Stimulated activated CD4-positive, alpha-beta T cell treated with anti-CD3 and anti-CD28 coated beads, Interleukin-15, amount 100 ng/mL, for 48 hours (primary cell): ENCODE measurements around the gene TUBA8.

Source experiments
- DNase-seq, 2 donors: peaks; one replicate each; pipeline ENCODE4 v3.0.0-alpha.2; 2020; ENCODE audit warnings: low read depth in 2 of 2

The TUBA8 gene

DNA sequence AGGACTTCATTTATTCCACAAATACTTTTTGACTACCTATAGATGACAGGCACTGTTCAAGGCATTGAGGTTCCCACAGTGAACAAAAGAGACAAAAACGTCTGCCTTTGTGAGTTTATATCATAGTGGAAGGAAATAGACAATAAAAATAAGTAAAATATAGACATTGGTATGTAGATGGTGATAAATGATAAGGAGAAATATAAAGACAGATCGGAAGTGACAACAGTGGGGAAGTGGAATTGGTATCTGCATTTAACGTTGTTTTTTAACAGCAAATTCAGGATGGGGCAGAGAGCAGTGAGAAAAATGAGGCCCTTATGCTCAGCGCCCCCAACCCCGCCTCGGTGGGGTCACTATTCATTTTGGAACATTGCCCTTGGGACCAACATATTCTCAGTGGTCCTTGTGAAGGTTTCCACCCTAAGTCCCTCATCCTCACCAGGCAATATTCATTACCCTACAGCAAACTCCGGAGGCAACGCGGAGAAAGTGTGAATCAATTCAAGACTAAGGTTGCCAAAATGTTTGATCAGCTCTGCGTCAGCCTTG is 33.4 kb upstream of the TUBA8 start:
- DNase-seq: no peak

DNA sequence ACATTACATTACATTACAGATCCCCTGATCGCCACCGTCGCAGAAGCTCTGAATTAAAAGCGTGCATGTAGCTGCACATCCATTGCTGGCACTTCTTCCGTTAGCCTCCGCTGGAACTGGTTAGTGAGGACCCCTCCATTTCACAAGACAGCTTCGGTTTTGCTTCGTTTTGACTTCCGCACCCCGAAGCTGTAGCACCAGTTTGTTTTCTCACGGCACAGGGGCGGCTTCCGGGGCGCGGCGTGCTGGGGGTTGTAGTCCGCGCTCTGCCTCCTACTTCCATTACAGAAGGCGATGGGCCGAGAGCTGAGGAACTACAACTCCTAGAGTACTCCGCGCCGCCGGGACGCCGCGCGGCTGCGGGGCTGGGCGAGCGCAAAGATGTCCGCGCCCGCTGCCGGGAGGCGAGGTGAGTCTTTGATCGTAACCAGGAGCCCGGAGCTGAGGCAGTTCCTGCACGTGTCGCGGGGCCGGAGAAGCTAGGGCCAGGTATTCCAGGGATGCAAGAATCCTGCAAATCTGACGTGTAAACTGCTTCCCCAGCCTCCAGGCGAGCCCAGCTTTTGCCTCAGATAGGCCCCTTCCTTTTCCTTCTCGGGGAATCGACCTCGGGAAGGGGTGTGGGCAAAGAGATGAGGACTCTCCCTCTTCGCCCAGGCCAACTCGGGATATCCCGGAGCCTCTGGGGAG is 32.8 kb upstream of the TUBA8 start, which contains the start of gene PEX26:
TSS of gene PEX26 (plus strand) at position 352 of the 690 bp plus-strand sequence. CDS start 387 bp downstream, outside the sequence.
- peak; percentile 92 for DNase-seq

DNA sequence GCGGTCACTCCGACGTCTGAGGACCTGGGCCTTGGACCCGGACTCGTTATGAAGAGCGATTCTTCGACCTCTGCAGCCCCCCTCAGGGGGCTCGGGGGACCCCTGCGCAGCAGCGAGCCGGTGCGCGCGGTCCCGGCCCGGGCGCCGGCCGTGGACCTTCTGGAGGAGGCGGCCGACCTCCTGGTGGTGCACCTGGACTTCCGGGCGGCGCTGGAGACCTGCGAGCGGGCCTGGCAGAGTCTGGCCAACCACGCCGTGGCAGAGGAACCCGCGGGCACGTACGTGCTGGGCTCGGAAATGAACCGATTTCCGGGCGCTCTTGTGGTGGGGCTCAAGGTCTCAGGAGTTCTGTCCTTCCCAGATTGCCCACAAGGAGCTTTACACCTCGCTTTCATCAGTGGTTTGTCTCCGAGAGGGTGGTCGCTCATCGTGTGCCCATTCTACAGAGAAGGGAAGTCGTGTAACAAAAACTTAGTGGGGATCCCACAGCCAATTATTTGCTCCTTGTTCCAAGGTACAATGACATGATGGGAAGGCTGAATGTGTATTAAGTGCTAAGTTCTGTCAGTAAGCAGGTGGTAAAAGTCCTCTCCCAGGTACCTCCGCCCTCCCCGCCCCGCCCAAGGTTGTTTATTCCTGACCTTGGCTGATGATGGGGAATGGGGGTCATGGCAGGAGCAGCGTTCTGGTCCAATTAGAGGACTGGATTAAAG is 32.1 kb upstream of the TUBA8 start:
- DNase-seq: peak in 1 of 2 donors; percentile 33

DNA sequence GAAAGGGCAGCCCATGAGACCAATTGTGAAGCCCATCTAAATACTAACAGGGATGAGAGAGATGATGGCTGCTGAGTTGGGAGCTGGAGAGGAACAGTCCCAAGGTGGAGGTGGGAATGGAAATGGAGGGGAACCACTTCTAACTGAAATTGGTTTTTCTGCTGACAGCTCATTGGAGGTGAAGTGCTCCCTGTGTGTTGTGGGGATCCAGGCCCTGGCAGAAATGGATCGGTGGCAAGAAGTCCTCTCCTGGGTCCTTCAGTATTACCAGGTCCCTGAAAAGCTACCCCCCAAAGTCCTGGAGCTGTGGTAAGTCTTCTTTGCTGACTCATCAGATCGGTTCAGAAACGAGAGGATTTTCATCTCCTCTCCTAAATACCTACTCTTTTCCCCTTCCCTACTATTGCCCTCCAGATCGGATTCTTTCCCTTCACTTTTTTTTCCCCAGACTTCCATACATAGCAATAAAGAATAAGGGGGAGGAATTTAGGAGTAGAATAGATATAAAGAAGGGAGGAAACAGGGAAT is 30.8 kb upstream of the TUBA8 start:
- DNase-seq: no peak

DNA sequence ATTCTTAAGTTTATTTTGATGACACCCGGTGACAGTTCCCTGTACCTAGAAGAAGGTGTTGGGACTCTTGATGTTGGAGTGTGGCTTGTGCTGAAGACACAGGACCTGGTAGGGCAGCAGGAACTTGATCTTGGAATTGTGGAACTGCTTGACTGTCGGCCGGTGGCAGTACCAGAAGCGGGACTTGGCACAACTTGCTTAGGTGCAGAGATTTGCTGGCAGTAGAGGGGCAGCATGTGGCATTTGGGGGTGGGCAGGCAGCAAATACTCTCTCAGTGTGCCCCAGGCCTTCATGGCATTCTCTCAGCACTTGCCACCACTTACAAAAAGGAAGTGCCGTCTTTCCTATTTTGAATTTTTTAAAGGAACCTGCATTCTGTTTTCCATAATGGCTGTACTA is 29.2 kb upstream of the TUBA8 start:
- no peak for DNase-seq

DNA sequence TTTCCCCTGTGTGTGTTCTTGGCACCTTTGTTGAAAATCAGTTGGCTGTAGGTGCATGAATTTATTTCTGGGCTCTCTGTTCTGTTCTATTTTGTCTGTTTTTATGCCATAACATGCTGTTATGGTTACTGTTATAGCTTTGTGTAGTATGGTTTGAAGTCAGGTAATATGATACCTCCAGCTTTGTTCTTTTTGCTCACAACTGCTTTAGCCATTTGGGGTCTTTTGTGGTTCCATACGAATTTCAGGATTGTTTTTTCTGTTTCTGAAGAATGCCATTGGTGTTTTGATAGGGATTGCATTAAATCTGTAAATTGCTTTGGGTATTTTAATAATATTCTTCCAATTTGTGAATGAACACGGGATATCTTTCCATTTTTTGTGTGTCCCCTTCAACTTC is 28.1 kb upstream of the TUBA8 start:
- no peak for DNase-seq

DNA sequence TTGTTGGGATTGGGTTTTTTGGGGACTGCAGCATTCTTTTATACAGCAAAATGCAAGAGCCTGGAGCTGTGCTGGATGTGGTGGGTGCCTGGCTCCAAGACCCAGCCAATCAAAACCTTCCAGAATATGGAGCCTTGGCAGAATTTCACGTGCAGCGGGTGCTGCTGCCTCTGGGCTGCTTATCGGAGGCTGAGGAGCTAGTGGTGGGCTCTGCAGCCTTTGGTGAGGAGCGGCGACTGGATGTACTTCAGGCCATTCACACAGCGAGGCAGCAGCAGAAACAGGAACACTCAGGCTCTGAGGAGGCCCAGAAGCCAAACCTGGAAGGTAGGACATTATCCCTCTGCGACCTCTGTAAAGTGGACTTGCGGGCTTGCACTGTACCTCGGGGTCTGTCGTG is 27.2 kb upstream of the TUBA8 start:
- no peak for DNase-seq

DNA sequence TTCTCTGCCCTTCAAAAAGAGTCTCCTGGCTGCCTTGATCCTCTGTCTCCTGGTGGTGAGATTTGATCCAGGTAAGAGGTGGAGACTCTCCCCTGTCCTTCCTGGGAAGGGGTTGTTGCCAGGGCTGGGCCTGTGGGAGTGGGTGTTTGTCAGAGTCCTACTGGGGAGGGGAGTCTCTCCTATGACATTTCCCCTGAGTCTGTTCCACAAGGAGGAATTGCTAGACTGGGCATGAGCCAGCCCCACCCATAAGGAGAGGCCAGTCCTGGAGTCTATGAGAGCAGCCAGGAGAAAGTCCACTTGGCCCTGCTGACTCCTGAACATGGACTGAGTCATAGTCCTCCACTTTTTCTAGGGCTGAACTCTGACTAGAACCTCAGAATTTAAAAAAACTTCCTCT is 25.4 kb upstream of the TUBA8 start:
- DNase-seq: no peak

DNA sequence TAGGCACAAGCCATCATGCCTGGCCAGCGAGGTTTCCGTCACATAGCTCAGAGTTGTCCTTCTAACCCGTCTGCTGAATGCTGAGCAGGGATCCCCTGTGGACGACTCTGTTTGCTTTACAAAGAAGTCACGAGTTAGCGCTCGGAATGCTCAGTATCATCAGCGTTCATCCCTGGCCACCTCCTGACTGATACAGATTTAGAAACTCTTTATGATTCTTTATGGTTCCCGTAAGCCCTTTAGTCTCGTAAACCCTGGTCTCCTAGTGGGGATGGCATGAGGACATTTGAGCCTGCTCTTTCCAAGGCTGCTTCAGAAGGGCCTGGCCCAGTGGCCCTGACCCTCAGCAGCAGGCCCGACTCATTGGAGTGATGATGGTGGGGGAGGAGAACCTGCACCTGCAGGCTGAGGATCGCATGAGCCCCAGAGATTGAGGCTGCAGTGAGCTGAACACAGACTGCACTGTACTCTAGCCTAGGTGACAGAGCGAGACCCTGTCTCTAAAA is 23.2 kb upstream of the TUBA8 start:
- no peak for DNase-seq

DNA sequence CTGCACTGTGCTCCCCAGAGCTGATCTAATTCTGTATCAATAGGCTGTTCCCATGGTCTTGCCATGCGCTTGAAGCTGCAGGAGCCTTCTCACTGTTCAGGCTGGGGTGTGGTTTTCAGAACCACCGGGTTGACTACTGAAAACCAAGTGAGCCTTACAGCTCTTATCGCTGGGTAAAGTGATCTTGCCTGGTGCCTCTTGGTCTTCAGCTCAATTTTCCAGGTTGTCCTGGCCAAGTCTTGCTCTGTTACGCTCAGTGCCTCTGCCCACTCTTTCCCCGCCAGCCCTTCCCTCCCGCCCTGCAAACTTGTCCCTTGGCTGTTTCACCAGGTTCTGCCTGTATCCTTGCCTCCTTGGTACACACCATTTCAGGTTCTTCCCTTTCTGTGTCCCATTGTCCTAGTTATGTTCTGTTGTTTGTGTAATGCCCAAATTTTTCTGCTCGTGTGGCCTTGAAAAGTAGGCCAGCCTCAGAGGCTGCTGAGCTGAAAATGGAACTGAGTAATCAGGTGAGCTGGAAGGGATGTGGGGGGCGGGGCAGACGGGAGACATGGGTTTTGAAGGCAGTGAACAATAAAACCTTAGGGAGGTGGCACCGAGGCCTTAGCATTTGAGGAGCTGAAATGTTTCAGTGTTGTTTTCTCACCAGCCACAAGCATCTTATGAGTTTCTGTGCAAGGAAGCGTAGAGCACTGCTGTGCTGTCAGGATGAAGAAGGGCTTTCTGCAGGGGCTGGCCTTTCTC is 21.6 kb upstream of the TUBA8 start:
- DNase-seq: peak in 1 of 2 donors; percentile 18

DNA sequence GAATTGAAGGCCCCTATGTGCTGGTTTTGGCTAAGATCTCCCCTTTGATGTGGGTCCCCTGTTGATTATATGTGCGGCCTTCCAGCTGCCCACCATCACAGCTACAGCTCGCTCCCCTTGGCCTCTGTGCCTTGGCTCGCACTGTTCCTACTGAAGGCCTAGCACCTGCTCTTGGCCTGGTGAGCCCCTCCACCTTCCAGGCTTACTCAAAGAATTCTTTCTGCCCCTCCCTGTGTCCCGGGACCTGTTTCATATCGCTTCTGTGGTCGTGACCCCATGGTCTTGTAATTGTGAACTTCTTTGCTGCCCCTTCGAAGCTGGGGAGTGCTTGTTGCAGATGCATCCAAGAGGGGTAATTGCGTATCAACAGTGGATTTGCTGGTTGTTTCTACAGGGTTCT is 20.3 kb upstream of the TUBA8 start:
- DNase-seq: no peak

DNA sequence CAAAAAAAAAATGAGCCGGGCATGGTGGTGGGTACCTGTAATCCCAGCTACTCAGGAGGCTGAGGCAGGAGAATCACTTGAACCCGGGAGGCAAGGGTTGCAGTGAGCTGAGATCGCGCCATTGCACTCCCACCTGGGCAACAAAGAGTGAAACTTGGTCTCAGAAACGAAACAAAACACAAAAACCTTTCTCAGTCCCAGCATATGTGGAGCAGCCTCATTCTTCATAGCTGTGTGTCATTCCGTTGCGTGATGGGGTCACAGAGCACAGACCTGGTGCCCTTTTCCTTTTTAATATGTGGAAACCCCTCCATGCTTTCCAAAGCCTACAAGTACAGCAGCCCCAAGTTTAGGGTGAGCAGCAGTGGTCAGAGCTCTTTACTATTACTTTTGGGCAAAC is 19.1 kb upstream of the TUBA8 start:
- no peak for DNase-seq

DNA sequence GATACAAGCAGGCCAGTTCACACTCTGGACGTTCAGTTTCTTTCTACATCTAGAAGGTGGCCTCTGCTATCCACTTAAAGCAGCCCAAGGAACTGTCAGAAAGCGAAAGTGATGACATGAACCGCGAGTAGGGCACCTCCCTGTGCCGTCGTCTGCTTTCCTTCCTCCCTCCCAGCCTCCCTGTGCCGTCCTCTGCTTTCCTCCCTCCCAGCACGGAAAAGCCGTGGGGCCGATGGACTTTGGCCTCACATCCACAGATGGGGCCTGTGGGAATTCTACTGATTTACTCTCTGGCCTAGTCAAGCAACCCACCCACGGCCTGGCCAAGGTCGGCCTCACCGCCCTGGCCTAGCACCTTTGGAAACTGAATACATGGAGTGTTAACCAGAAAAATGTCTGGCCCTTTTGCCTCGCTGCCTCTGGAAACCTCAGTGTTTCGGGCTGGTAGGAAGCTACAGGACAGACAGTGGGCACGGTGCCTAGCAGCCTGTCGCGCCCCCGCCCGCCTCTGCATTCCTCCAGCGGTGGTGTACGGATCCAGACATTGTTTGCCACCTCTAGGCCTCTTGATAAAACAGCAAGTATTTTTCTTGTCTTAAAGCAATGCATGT is 18.6 kb upstream of the TUBA8 start:
- DNase-seq: no peak

DNA sequence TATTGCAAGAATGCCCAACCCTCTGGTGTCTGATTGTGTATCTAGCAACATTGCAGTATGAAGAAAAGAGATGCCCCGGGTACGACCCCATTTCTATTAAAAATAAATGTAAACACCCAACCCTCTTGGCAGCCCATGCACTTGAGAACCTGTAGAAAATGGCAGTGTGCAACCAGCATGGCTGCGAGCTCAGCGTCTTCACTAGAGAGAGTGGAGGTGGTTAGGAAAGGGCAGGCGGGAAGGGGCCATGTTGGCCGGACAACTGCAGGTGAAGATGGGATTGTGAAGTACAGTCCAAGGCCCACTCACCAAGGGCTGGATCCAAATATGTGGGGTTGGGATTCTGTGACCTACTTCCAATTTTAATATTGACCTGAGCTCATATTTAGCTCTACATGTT is 16.9 kb upstream of the TUBA8 start:
- no peak for DNase-seq

DNA sequence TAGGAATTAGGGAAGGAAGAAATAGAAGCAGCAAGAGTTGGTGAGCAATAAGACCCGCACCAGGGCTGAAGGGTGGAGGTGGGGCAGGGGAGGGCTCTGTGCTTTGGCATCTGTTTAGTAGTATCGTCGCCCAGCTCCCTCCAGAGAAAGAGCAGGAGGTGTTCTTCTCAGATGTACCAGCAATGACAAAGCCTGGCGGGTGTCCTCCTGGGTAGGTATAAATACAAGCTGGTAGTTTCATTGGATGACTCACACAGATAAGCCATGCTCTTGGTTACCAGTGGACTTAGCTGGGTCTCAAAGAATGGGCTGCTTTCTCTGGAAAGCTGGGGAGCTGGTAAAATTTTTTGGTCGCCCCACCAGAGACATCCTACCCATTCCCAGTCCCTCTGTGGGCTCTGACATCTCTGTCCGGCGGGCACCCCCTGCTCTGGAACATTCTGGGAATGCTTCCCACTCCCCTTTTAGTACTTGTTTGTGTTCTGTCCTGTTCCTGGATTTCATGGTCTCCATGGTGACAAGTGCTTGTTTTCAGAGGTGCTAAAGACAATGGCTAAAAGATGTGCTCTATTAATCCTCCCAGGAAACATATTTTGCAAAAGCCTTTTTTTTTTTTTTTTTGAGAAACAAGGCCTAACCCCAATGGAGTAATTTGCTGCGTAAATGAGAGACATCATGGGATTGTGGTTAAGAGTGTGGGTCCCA is 15.4 kb upstream of the TUBA8 start:
- no peak for DNase-seq

DNA sequence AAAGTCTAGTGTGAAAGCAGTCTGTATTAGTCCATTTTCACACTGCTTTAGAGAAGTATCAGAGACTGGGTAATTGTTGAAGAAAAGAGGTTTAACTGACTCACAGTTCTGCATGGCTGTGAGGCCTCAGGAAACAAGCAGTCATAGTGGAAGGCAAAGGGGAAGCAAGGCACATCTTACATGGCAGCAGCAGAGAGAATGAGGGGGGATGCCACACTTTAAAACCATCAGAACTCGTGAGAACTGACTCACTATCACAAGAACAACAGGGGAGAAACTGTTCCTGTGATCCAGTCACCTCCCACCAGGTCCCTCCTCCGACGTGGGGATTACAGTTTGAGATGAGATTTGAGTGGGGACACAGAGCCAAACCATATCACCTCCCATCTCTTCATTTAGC is 13.8 kb upstream of the TUBA8 start:
- DNase-seq: no peak

DNA sequence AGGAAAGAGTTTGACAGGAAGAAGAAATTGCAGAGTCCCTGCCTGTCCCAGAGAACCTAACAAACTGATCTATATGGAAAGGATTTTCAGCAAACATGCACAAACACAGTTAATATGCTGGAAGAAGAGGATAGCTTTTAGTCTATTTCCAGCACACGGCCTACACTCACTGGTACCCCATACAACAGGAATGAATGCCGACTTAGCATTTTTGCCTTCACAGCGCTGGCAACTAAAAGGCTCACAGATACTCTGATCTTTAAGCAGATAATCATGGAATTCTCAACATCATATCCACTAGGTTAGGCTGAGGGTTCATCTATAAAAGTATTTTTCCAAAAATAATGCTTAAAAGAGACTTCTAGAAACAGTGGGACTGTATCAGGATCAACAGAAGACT is 9.8 kb upstream of the TUBA8 start:
- DNase-seq: no peak

DNA sequence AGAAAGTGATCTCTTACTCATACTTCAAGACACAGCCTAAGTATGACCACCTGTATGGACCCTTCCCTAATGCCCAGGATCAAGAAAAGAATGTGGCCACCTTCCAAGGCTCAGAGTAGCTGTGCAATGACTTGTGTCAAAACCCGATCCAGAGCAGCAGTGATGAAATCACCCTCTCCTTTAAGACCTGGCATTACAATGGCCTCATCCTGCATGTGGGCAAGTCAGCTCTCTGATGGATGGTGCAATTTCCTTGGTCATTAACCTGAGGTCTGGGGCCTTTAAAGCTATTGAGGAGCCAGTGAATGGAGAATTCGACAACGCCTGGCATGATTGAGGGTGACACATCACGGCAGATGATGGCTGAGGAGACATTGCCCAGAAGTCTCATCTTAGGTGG is 9.1 kb upstream of the TUBA8 start:
- DNase-seq: no peak

DNA sequence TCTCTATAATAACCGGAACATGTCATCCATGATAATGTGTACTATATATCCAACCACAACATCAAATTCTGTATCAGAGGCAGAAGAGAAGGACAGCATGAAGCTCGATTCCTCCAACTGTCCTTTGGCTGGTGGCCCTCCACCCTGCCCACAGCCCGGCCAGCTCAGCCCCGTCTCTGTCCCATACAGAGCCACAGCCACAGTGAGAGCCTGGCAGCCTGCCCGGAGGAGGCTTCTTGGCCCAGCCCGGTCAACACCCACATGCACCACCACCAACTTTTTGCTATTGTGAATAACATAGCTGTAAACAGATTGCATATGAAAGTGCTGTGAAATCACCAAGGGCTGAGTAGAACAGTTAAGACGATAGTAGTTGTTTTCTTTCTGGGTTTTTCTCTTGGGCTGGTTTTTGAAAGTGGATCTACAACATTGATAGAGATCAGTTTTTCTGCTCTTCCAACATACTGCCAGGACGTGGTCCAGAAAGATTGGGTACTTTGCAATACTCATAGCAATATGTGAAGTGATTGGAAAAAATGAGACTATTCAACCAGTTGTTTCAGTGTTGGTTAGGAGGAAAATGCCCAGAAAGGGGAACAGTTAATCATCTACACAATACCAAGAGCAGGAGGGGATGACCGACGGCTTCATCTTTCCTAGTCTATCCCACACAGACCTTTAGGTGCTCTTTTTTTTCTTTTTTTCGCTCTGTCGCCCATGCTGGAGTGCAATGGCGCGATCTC is 6.9 kb upstream of the TUBA8 start:
- no peak for DNase-seq

DNA sequence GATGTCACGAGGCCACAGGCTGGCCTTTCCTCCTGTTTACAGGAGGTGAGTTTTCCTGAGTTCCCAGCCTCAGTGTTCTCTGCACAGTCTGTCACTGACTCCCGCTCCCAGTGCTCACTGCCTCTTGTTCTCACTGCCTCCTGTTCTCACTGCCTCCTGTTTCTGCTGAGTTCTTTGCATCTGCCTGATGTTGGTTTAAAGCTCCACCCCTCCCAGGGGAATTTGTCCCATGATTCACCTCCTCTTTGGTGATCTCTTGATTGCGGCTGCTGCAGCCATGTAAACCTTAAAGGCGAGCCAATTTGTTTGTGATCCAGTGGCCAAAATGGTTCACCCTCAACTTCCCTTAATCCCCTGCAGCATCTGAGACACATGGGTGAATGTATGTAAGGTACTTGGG is 6.0 kb upstream of the TUBA8 start:
- DNase-seq: no peak
